ENCODE measurements around the gene NSUN4. TPM values are rescaled to one million over a fixed set of nuclear protein-coding genes. Genes with fewer than 3 reads are reported as not detected.

NSUN4 gene
- total and polyA plus RNA-seq, 2 donors (not counting 1 experiment from before 2014, with no cell fraction given), result 16.0 to 16.9 TPM

DNA sequence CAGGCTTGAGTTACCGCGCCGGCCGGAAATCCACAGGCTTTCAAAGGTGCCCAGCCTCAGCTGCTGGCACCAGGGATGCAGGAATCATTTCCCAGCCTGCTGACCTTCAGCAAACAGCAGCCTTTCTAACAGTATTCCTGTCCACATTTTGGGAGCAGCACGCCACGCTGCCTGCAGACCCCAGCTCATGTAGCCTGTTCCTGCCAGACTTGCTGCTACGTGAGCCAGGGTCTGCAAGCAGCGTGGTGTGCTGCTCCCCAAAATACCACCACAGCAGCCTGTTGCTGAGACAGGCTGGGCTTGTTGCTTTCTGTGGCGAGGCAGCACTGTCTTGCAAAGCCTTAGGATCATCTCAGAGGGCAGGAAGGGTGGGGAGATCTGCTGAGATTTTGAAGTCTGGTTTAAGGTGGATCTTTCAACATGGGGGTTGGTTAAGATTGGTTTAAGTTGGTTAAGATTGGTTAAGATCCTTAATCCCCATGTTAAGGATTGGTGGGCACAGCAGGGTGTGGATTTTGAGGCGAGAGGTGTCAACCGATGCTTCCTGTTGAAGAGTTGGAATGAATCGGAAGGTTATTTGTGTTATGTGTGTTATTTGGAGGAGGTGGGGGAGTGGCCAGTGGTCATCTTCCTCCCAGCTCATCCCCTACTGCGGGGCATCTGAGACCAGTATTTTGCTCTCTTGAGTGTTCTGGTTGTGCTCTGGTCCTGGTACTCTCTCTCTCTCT lies 66.4 kb downstream of the NSUN4 start:
- Histone ChIP-seq H3K9me3 (ENCODE audit: control insufficient read depth, insufficient read depth, low read depth, low read length) (no peaks in the 10 kb centered on the region), H2AFZ (ENCODE audit: low read length) (no peak overlapping the region), H3K27ac (ENCODE audit: insufficient read depth, low read length) (no peak overlapping the region), H4K20me1 (ENCODE audit: control insufficient read depth, extremely low read depth, insufficient read depth, low read length) (no peaks in the 10 kb centered on the region), H3K79me2 (ENCODE audit: control insufficient read depth, insufficient read depth, low read length) (no peaks in the 10 kb centered on the region), H3K9ac (ENCODE audit: insufficient read depth, low read length) (no peak overlapping the region), H3K36me3 (ENCODE audit: control insufficient read depth, insufficient read depth, low read length) (no peaks in the 10 kb centered on the region), H3K4me2 (ENCODE audit: extremely low read depth, insufficient read depth, low read length) (no peak overlapping the region), H3K27me3 (ENCODE audit: control insufficient read depth, insufficient read depth, low read length) (no peaks in the 10 kb centered on the region), H3K4me3 (replicated peaks in 1 of 4; ENCODE audit: control extremely low read depth in 1 of 4, insufficient read depth in 1 of 4, low read depth in 3 of 4, low read length in 4 of 4) (peak overlapping the region in 1 of 4 experiments; percentile 19), H3K4me1 (ENCODE audit: control insufficient read depth, extremely low read depth, insufficient read depth, low read length) (no peaks in the 10 kb centered on the region)
- no peak for TF ChIP-seq EZH2 (IDR thresholded peaks at IDR 0.05; ENCODE audit: low read length, missing control alignments)
- TF ChIP-seq, protein P1, sequence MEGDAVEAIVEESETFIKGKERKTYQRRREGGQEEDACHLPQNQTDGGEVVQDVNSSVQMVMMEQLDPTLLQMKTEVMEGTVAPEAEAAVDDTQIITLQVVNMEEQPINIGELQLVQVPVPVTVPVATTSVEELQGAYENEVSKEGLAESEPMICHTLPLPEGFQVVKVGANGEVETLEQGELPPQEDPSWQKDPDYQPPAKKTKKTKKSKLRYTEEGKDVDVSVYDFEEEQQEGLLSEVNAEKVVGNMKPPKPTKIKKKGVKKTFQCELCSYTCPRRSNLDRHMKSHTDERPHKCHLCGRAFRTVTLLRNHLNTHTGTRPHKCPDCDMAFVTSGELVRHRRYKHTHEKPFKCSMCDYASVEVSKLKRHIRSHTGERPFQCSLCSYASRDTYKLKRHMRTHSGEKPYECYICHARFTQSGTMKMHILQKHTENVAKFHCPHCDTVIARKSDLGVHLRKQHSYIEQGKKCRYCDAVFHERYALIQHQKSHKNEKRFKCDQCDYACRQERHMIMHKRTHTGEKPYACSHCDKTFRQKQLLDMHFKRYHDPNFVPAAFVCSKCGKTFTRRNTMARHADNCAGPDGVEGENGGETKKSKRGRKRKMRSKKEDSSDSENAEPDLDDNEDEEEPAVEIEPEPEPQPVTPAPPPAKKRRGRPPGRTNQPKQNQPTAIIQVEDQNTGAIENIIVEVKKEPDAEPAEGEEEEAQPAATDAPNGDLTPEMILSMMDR (conservative IDR thresholded peaks at IDR 0.05 in 1 of 2, IDR thresholded peaks at IDR 0.05 in 1 of 2; ENCODE audit: low read depth in 1 of 2, low read length in 2 of 2), result no peak
- DNase-seq (ENCODE audit: low read depth in 2 of 2), result no peak

DNA sequence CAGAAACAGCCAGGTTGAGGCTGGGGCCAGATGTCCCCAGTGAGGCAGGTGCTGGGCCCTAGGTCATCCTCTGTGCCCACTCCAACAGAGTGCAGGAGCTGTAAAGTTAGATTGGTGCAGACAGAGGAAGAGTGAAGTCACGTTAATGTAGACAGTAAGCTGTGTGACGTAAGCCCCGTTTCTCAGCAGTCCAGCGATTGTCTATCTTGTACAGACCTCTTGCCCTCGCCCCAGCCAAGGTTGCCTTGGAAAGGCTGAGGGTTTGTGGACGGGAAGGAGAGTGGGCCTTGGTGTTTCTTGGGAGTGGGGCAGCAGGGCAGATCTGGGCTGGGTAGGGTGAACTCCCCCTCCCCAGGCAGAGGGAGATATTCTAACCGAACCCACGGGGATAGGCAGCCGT lies 67.0 kb downstream of the NSUN4 start:
- Histone ChIP-seq H3K9ac (ENCODE audit: insufficient read depth, low read length) (no peak overlapping the region), H3K4me2 (ENCODE audit: extremely low read depth, insufficient read depth, low read length) (no peak overlapping the region), H3K27me3 (ENCODE audit: control insufficient read depth, insufficient read depth, low read length) (no peaks in the 10 kb centered on the region), H3K27ac (ENCODE audit: insufficient read depth, low read length) (no peak overlapping the region), H2AFZ (ENCODE audit: low read length) (no peak overlapping the region), H3K4me3 (replicated peaks in 1 of 4; ENCODE audit: control extremely low read depth in 1 of 4, insufficient read depth in 1 of 4, low read depth in 3 of 4, low read length in 4 of 4) (no peak overlapping the region), H4K20me1 (ENCODE audit: control insufficient read depth, extremely low read depth, insufficient read depth, low read length) (no peaks in the 10 kb centered on the region), H3K9me3 (ENCODE audit: control insufficient read depth, insufficient read depth, low read depth, low read length) (no peaks in the 10 kb centered on the region), H3K4me1 (ENCODE audit: control insufficient read depth, extremely low read depth, insufficient read depth, low read length) (no peaks in the 10 kb centered on the region), H3K79me2 (ENCODE audit: control insufficient read depth, insufficient read depth, low read length) (no peaks in the 10 kb centered on the region), H3K36me3 (ENCODE audit: control insufficient read depth, insufficient read depth, low read length) (no peaks in the 10 kb centered on the region)
- DNase-seq (ENCODE audit: low read depth in 2 of 2), result no peak
- no peak for TF ChIP-seq EZH2 (IDR thresholded peaks at IDR 0.05; ENCODE audit: low read length, missing control alignments)
- TF ChIP-seq, protein P1 (conservative IDR thresholded peaks at IDR 0.05 in 1 of 2, IDR thresholded peaks at IDR 0.05 in 1 of 2; ENCODE audit: low read depth in 1 of 2, low read length in 2 of 2), result no peak

DNA sequence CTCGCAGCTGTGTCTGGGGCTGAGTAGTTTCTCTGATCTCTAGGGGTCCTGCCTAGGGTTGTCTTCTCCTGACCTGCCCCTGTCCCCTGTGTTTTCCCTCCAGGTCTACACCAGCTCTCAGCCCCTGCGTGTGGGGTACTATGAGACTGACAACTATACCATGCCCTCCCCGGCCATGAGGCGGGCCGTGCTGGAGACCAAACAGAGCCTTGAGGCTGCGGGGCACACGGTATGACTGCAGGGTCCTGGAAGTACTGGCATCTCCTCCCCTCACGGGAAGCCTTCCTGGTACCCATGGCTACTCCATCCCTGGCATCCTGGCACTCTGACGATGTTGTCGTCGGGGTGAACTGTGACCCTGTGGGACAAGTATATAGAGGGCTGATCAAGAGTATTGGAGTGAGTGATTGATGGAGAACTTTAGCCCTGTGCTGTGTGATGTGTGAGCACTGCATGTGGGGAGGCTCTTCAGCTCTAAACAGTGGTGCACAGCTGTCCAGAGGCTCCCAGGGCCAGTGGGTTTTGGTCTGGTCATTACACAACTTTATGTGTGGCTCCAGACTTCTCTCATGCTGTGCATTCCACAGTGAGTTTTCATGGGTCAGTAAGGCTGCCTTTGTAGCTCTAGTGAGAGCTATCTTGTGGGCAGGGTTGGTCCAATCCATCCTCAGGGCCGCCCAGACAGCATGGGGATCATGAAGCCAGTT lies 67.9 kb downstream of the NSUN4 start:
- no peak overlapping the region for H3K27ac ChIP-seq (ENCODE audit: insufficient read depth, low read length)
- no peaks in the 10 kb centered on the region for H4K20me1 ChIP-seq (ENCODE audit: control insufficient read depth, extremely low read depth, insufficient read depth, low read length)
- H2AFZ ChIP-seq (ENCODE audit: low read length), result no peak overlapping the region
- H3K36me3 ChIP-seq (ENCODE audit: control insufficient read depth, insufficient read depth, low read length), result no peaks in the 10 kb centered on the region
- no peaks in the 10 kb centered on the region for H3K4me1 ChIP-seq (ENCODE audit: control insufficient read depth, extremely low read depth, insufficient read depth, low read length)
- no peaks in the 10 kb centered on the region for H3K27me3 ChIP-seq (ENCODE audit: control insufficient read depth, insufficient read depth, low read length)
- no peaks in the 10 kb centered on the region for H3K79me2 ChIP-seq (ENCODE audit: control insufficient read depth, insufficient read depth, low read length)
- no peaks in the 10 kb centered on the region for H3K9me3 ChIP-seq (ENCODE audit: control insufficient read depth, insufficient read depth, low read depth, low read length)
- no peak overlapping the region for H3K9ac ChIP-seq (ENCODE audit: insufficient read depth, low read length)
- TF ChIP-seq, protein P1 (conservative IDR thresholded peaks at IDR 0.05 in 1 of 2, IDR thresholded peaks at IDR 0.05 in 1 of 2; ENCODE audit: low read depth in 1 of 2, low read length in 2 of 2), result no peak
- TF ChIP-seq EZH2 (IDR thresholded peaks at IDR 0.05; ENCODE audit: low read length, missing control alignments), result no peak
- peak in 1 of 2 donors; percentile 23 for DNase-seq (ENCODE audit: low read depth in 2 of 2)
- H3K4me2 ChIP-seq (ENCODE audit: extremely low read depth, insufficient read depth, low read length), result no peak overlapping the region
- H3K4me3 ChIP-seq (replicated peaks in 1 of 4; ENCODE audit: control extremely low read depth in 1 of 4, insufficient read depth in 1 of 4, low read depth in 3 of 4, low read length in 4 of 4), result no peak overlapping the region
